ENCODE measurements around the gene PDE8B. TPM values are rescaled to one million over a fixed set of nuclear protein-coding genes. Genes with fewer than 3 reads are reported as not detected.

The PDE8B gene
- total and polyA plus RNA-seq, 12 donors, result 1.1 to 6.8 (median 4.8) TPM

GRCh38 chr5:77418162-77418561 lies 207.7 kb downstream of the PDE8B start:
- peak in 2 of 7 donors; percentile 9 to 21 for DNase-seq
- no peak overlapping the region for H3K27ac ChIP-seq
- H3K27me3 ChIP-seq, result no peaks in the 10 kb centered on the region
- H3K9me3 ChIP-seq (replicated peaks in 1 of 3), result no peaks in the 10 kb centered on the region
- no peak overlapping the region for H3K4me3 ChIP-seq
- 43 to 50% (median 44%) methylated on average over 5 of the region's 5 CpGs for WGBS, 4 donors
- TF ChIP-seq CTCF (IDR thresholded peaks at IDR 0.05), result no peak
- no peak for TF ChIP-seq POLR2A (IDR thresholded peaks at IDR 0.05)
- H3K4me1 ChIP-seq (replicated peaks in 1 of 2), result peaks cover 0 to 4% of the 10 kb centered on the region in 2 donors
- intact Hi-C loops (cut with DNase I), result no loop called here
- no peaks in the 10 kb centered on the region for H3K36me3 ChIP-seq (replicated peaks in 1 of 2)

- no peak for DNase-seq
- H3K27ac ChIP-seq, result no peak overlapping the region
- 69 to 78% (median 74%) methylated on average over 13 of the region's 13 CpGs for WGBS, 4 donors
- H3K4me1 ChIP-seq (replicated peaks in 1 of 2), result peaks cover 0 to 4% of the 10 kb centered on the region in 2 donors
- TF ChIP-seq CTCF (IDR thresholded peaks at IDR 0.05) (no peak), POLR2A (IDR thresholded peaks at IDR 0.05) (no peak)
- H3K4me3 ChIP-seq, result no peak overlapping the region
- intact Hi-C loops (cut with DNase I), result no loop called here
- H3K36me3 ChIP-seq (replicated peaks in 1 of 2), result no peaks in the 10 kb centered on the region
- no peaks in the 10 kb centered on the region for H3K9me3 ChIP-seq (replicated peaks in 1 of 3)
- H3K27me3 ChIP-seq, result no peaks in the 10 kb centered on the region
These were observed 208.4 kb downstream of the PDE8B start for GRCh38 chr5:77418601-77419581.

GRCh38 chr5:77419644-77420582 lies 209.4 kb downstream of the PDE8B start:
- intact Hi-C loops (cut with DNase I), result no loop called here
- H3K9me3 ChIP-seq (replicated peaks in 1 of 3), result no peaks in the 10 kb centered on the region
- peaks cover 0 to 4% of the 10 kb centered on the region in 2 donors for H3K4me1 ChIP-seq (replicated peaks in 1 of 2)
- TF ChIP-seq POLR2A (IDR thresholded peaks at IDR 0.05), result no peak
- no peak for TF ChIP-seq CTCF (IDR thresholded peaks at IDR 0.05)
- no peaks in the 10 kb centered on the region for H3K36me3 ChIP-seq (replicated peaks in 1 of 2)
- H3K27me3 ChIP-seq, result no peaks in the 10 kb centered on the region
- H3K27ac ChIP-seq, result no peak overlapping the region
- 87 to 95% (median 91%) methylated on average over 8 of the region's 8 CpGs for WGBS, 4 donors
- H3K4me3 ChIP-seq, result no peak overlapping the region
- no peak for DNase-seq

- no peaks in the 10 kb centered on the region for H3K27me3 ChIP-seq
- intact Hi-C loops (cut with DNase I), result no loop called here
- H3K27ac ChIP-seq, result no peak overlapping the region
- WGBS, 4 donors, result 74 to 88% (median 77%) methylated on average over 3 of the region's 3 CpGs
- no peak for DNase-seq
- H3K4me3 ChIP-seq, result no peak overlapping the region
- no peaks in the 10 kb centered on the region for H3K9me3 ChIP-seq (replicated peaks in 1 of 3)
- H3K4me1 ChIP-seq (replicated peaks in 1 of 2), result peaks cover 2 to 4% of the 10 kb centered on the region in 2 donors
- no peaks in the 10 kb centered on the region for H3K36me3 ChIP-seq (replicated peaks in 1 of 2)
- no peak for TF ChIP-seq CTCF (IDR thresholded peaks at IDR 0.05)
- no peak for TF ChIP-seq POLR2A (IDR thresholded peaks at IDR 0.05)
These were observed 210.5 kb downstream of the PDE8B start for GRCh38 chr5:77420940-77421339.
